Osteocyte (in vitro differentiated cells): Measurements from ENCODE around the gene ARHGAP31. TPM values are rescaled to one million over a fixed set of nuclear protein-coding genes. Genes with fewer than 3 reads are reported as not detected.

Experiments used
- DNase-seq: peaks from one replicate; pipeline ENCODE4 v3.0.0; 2021; ENCODE audit warnings: mixed read lengths; ENCODE audit not compliant: unreplicated experiment; ENCODE audit errors: extremely low spot score
- H3K27ac Mint-ChIP-seq: one replicate; pipeline ENCODE4 v1.8.0; 2021; ENCODE audit warnings: mild to moderate bottlenecking, mixed read lengths; ENCODE audit not compliant: unreplicated experiment
- H3K27me3 Mint-ChIP-seq: one replicate; pipeline ENCODE4 v1.8.0; 2021; ENCODE audit warnings: mixed read lengths; ENCODE audit not compliant: unreplicated experiment
- H3K36me3 Mint-ChIP-seq: one replicate; pipeline ENCODE4 v1.8.0; 2021; ENCODE audit warnings: mixed read lengths; ENCODE audit not compliant: unreplicated experiment
- H3K4me1 Mint-ChIP-seq: one replicate; pipeline ENCODE4 v1.8.0; 2021; ENCODE audit warnings: mixed read lengths; ENCODE audit not compliant: unreplicated experiment
- H3K4me3 Mint-ChIP-seq: one replicate; pipeline ENCODE4 v1.8.0; 2021; ENCODE audit warnings: mild to moderate bottlenecking, moderate library complexity, mixed read lengths; ENCODE audit not compliant: unreplicated experiment
- H3K9me3 Mint-ChIP-seq: one replicate; pipeline ENCODE4 v1.8.0; 2021; ENCODE audit warnings: mixed read lengths; ENCODE audit not compliant: unreplicated experiment
- CTCF ChIP-seq: fragments of 200-600 bp; sonication (generic); IDR thresholded peaks from 2 replicates; pipeline ENCODE4 v1.5.0; 2021; ENCODE audit warnings: antibody characterized with exemption, mild to moderate bottlenecking, moderate library complexity
- total RNA-seq: library from RNA; stranded (reverse); gene quantifications from 2 replicates; pipeline ENCODE4 v1.2.1, GENCODE V29; 2021

Gene ARHGAP31
- total RNA-seq, 1 donor from 2014 or later: 49.7 TPM

- H3K9me3 Mint-ChIP-seq: no peaks in the 10 kb centered on the region
- no peaks in the 10 kb centered on the region for H3K27me3 Mint-ChIP-seq
- TF ChIP-seq CTCF: no peak
- DNase-seq: no peak
- H3K27ac Mint-ChIP-seq: no peak overlapping the region
- peaks cover 15% of the 10 kb centered on the region for H3K4me1 Mint-ChIP-seq
- H3K36me3 Mint-ChIP-seq: peaks cover 39% of the 10 kb centered on the region
- no peak overlapping the region for H3K4me3 Mint-ChIP-seq
Observed at GRCh38 chr3:119375106-119375505, 80.9 kb downstream of the ARHGAP31 start.

- H3K27me3 Mint-ChIP-seq: no peaks in the 10 kb centered on the region
- H3K9me3 Mint-ChIP-seq: no peaks in the 10 kb centered on the region
- DNase-seq: no peak
- H3K27ac Mint-ChIP-seq: no peak overlapping the region
- H3K36me3 Mint-ChIP-seq: peaks cover 39% of the 10 kb centered on the region
- H3K4me1 Mint-ChIP-seq: peaks cover 15% of the 10 kb centered on the region
- no peak overlapping the region for H3K4me3 Mint-ChIP-seq
- no peak for TF ChIP-seq CTCF
Observed at GRCh38 chr3:119375510-119375909, 81.3 kb downstream of the ARHGAP31 start.

- no peak overlapping the region for H3K27ac Mint-ChIP-seq
- H3K36me3 Mint-ChIP-seq: peaks cover 31% of the 10 kb centered on the region
- no peak for TF ChIP-seq CTCF
- peaks cover 15% of the 10 kb centered on the region for H3K4me1 Mint-ChIP-seq
- no peak overlapping the region for H3K4me3 Mint-ChIP-seq
- DNase-seq: no peak
- no peaks in the 10 kb centered on the region for H3K9me3 Mint-ChIP-seq
- no peaks in the 10 kb centered on the region for H3K27me3 Mint-ChIP-seq
Observed at GRCh38 chr3:119376758-119377157, 82.6 kb downstream of the ARHGAP31 start.

GRCh38 chr3:119378259-119378803, 84.1 kb downstream of the ARHGAP31 start:
- Mint-ChIP-seq H3K36me3 (peaks cover 40% of the 10 kb centered on the region), H3K27ac (no peak overlapping the region), H3K4me1 (peaks cover 15% of the 10 kb centered on the region), H3K4me3 (no peak overlapping the region), H3K9me3 (no peaks in the 10 kb centered on the region), H3K27me3 (no peaks in the 10 kb centered on the region)
- no peak for DNase-seq
- no peak for TF ChIP-seq CTCF

- no peak for TF ChIP-seq CTCF
- no peak for DNase-seq
- no peak overlapping the region for H3K4me3 Mint-ChIP-seq
- H3K27ac Mint-ChIP-seq: no peak overlapping the region
- H3K36me3 Mint-ChIP-seq: peaks cover 36% of the 10 kb centered on the region
- no peaks in the 10 kb centered on the region for H3K27me3 Mint-ChIP-seq
- H3K4me1 Mint-ChIP-seq: peaks cover 15% of the 10 kb centered on the region
- no peaks in the 10 kb centered on the region for H3K9me3 Mint-ChIP-seq
Observed at GRCh38 chr3:119380697-119381096, 86.5 kb downstream of the ARHGAP31 start.
